Activated CD8-positive, alpha-beta memory T cell treated with anti-CD3 and anti-CD28 coated beads for 48 hours (primary cell): Measurements from ENCODE around the gene RELA.

Source experiments
- DNase-seq, 3 experiments: peaks; one replicate each; pipeline ENCODE4 v3.0.0-alpha.2; 2020; ENCODE audit warnings: low read depth in 2 of 3, low spot score in 2 of 3

The RELA gene

DNA sequence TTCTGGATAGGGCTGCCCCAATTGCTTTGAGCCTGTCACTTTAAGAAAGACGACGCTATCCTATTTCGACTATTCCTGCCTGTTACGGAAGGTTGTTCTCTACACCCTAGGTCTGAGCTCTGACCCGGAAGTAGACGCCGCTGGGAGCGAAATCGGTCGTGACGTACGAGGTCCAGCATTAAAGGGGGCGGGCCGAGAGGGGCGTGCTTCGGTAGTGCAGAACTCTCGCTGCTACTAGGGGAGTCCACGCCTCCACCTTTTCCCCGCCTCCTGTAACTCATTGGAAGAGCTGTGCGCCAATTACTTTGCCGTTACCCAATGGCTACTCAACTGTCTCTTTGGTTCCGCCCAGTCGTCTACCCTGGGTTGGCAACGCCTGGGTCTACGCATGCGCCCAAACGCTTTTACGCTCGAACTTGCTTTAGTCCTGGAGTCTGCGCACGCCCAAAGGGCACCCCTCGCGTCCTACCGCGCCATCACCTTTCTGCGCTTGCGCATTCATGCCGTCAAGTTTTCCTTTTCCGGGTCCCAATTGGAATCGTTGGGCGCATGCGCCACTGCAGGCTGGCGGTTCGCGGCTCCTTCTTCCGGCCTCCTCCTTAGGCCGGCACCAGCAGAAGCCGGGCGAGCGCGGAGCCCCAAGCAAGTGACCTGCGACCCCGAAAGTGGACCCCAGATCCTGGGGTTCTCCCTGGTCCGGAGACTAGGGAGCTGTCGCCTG, 47.3 kb downstream of the RELA start, which contains the start of gene PCNX3:
PCNX3 (plus strand) TSS at position 548 of the 721 bp plus-strand sequence. CDS start 536 bp downstream, outside the sequence.
- DNase-seq: peak; percentile 96 to 99 (median 99)

DNA sequence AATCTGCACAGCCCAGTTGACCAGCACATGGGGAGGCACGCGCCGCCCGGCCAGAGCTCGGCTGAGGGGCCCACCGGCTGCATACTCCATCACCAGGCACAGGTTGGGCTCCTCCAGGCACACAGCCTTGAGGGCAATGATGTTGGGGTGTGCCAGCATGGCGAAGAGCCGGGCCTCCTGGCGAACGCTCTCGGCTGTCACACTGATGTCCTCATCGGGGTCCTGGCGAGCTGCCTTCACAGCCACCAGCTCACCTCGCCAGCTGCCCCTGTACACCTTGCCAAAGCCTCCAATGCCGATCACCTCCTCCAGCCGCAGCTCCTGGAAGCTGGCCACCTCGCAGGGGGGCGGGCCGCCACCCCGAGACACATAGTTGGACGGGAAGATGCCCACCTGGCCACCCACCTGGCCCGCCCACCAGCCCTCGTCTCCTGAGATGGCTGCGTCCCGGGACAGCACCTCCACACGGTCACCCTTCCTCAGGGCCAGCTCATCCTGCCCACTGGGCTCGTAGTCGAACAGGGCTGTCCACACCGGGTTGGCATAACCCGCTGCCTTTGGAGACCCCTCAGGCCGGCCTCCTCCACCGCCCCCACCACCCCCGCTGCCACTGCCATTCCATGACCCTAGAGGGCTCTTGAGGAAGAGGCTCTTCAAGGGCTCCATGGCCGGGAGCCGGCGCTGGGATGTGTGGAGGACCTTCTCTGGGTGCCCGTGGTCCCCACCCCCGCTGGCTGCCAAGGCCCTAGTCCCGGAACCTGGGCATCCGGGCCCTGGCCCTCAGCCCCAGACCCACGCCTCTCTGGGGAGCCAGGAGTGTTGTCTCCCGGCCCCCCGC, 49.4 kb downstream of the RELA start:
- DNase-seq: no peak

DNA sequence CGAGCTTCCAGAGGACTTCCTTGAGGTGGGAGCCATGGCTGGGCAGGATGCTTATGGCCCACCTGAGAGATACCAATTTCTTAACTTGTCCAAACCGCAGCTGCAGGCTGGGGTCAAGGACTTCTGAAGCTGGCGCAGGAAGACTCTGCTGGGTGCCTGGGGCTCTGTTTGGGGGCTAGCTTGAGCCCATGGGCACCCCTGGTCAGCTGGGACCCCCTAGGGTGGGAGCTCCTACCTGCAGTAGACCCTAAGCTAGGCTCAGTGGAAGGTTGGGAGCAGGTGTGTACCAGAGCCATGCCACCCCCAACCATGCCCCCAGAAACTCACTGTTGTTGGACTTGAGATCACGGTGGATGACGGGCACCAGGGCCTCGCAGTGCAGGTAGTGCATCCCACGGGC, 50.0 kb downstream of the RELA start:
- DNase-seq: no peak

DNA sequence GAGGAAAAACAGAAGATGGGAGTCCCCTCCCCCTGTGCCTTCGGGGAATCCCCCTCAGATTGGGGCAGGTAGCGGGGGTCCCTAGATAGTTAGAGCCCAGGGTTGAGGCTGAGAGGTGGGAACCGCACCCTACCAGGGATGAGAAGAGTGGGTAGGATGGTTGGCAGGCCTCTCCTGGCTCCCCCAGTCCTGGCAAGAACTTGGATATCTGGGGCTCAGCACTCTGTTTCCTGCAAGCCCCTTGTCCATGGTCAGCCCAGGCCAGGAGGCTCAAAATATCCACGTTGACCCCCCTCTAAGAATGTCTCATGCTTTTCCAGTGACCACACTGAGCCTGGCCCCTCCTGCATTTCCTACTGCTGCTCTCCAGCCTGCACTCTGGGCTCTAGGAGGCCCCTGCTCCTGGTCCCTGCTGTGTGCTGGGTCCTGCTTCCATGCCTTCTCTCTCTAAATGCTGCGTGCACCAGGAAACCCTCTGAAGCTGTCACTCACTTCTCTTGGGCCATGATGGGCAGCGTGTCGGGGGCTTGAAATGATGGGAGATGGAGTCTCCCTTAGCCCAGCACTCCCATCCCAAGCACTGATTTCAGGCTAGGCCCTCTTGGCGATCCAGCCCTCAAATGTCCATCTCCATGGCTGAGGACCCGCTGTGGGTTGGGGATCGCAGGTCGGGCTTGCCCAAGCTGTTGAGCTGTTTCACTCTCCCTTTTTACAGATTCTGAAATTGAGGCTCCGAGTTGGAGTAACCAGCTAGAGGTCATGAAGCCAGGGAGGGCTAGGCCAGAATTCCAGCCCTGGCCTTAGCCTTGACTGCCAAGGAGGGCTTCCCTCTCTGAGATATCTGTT, 50.7 kb downstream of the RELA start:
- DNase-seq: no peak

DNA sequence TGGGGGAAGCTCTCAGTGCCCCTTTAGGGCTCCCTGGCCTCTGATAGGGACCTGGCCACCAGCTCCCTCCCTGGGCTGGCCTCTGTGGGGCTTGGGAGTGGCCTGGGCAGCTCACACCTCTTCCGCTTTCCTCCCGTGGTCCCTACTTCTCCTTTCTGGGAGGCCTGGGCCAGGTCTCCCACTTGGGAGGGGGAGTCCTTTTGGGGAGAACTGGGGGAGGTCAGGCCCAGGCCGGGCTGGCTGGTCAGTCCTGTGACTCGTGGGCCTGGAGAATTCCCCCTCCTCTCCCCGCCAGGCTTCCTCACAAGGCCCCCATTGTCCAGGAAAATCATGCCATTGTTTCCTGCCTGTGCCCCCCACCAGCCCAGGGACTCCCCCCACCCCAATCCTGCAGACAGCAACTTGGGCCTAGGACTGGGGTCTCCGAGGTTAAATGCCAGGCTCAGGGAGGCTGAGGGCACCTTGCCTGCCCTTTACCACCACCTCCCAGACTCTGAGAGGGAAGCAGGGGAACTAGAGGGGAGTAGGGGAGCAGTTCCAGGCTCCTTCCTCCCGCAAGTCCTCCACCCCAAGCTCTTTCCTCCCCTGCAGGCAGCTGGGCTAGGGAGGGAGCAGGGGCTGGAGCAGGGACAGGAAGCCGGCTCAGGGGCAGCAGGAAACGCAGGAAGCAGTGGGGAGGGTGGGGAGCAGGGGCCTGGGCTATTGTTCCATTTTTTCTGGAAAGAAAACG, 51.5 kb downstream of the RELA start:
- DNase-seq: no peak

DNA sequence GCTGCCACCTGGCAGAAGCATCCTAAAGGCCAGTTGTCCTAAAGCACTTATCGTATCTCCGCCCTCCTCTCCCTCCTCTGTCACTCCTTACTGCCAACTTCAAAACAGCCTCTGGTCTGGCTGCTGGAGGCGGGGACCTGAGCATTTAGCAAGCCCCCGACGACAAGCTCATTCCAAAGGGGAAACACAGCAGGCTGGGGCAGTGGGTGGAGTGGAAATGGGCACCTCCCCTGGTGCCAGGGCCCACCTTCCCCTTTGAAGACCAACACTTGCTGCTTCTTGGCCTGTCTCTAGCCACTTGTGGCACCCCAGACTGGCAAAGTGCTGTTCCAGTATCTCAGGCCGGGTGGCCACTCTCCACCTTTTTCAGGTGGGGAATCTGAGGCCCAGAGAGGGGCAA, 52.3 kb downstream of the RELA start:
- DNase-seq: no peak

DNA sequence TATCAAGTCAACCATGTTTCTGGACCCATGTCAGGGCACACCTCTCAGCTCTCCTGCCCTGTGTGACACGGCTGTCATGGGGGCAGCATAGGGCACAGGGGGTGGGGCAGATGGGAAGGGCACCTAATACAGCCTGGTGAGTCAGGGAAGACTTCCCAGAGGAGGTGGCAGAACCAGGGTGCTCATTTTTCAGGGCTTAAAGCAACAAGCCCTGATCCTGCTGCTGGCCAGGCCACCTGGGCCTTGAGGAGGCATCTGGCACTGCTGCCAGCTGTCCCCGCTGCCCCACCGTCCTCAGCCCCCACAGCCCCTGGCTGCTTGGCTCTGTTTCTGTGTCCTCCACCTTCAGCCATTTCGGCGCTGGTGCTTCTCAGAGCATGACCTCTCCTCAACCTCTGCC, 53.1 kb downstream of the RELA start:
- no peak for DNase-seq

DNA sequence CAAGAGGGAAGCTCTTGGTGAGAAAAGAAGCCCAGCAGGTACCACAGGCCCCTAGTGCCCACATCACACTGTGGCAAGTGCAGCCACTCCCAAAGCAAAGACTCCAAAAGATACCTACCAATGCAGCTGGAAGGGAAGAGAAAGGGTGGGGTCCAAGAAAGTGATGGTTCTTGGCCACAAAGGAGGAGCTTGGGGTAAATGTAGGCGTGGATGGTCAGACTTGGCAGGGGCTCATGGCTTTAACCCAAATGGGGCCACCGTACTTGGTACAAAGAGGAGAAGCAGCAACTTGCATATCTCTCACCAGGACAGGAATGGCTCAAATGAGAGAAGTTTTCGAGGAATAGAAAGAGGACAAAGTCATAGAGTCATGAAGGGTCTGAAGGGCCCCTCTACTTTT, 53.5 kb downstream of the RELA start:
- DNase-seq: no peak

DNA sequence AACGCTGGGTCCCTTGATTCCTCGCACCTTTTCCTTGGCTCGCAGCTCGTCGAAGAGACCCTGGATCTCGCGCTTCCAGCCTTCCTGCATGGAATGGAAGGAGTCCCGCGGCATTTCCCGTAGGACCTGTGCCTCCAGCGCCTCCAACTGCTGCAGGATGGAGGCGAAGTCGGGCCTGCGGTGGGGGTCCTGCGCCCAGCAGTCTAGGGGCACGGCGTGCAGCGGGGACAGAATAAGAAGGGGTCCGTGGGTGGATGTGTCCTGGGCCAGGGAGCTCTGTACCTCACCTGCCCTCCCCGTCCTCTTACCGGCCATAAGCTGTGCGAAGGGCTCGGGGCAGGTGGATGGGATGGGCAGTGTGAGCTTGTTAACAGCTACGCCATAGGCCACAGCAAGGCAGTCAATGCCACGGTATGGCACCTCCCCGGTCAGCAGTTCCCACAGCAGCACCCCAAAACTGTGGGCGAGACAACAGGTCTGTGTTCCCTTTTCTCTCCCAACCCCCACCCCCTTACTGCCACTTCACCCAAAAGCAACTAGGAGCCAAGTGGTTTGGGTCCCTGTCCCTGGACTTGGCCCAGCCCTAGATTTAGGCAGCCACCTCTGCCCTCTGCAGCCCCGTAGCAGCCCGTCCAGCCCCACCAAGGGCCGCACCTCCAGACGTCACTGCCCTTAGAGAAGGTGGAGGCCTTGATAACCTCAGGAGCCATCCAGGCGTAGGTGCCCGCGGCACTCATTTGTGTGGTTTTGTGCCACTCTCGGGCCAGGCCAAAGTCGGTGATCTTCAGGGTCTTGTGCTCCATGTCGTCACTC, 54.9 kb downstream of the RELA start:
- DNase-seq: no peak

DNA sequence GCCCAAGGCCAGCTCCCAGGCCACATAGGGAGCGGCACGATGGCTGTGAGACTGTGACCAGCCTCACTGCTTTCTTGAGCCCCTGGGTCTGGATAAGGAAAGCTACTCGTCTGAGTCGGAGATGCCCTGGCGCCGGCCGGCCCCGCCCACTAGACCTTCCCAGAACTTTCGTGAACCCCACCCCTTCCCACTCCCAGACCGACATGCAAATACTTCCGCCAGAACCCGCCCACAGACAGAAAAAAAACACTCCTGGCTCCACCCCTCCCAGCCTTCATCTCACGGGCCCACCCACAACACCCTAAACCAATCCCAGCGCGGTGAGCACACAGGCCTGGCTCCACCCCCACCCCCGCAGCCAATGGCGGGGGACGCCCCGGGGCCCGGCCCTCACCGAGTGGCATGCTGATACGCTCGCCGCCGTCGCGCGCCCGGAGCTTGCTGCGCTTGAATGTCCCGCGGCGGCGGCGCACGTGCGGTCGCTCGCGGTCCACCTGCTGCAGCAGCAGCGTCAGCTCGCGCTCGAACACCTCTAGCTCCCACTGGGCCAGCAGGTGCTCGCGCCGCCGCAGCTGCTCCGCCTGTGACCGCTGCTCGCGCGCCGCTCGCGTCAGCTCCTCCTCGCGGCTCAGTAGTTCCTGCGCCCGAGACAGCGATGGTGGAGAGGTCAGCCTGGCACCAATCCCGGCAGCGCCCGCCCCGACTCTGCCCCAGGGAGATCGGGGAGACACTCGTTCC, 55.7 kb downstream of the RELA start:
- DNase-seq: no peak

DNA sequence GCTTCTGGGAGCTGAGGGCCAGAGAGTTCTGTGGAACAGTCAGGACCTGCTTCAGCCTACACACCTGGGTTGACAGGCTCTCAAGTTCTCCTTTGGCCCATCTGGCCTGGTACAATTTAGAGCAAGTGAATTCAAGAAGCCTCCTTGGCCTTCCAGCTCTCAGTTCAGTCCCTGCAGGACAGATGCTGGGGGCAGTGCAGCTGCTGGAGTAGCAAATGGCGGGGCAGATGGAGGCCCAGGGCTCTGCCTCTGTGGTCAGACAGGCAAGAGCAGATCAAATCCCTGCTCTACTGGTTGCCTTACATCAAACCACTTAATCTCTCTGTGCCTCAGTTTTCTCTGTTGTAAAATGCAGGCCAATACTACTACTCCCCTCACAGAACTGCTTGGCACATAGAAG, 58.5 kb downstream of the RELA start:
- no peak for DNase-seq
